ENCODE data around the gene CCDC197. TPM values are rescaled to one million over a fixed set of nuclear protein-coding genes. Genes with fewer than 3 reads are reported as not detected.

CCDC197 gene
- total and polyA plus RNA-seq, 2 of the 4 experiments (the other 2 are of a cell fraction) = not detected

DNA sequence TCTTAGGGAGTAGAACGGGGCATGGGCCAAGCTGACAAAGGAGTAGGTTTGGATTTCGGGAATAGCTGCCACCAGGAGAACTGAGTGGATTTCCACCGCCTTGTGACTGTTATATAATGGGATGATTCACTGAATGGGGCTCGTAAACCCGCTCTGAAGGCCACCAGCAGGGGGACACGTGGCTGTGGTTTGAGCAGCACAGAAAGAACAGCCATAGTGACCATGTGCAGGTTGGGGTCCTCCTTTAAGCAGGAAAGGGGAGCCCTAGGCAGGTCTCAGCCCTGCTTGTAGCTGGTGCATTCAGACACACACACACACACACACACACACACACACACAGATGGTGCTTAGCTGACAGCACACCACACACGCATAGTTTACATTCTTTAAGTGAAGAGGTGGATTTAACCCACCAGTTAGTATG, 12.1 kb upstream of the CCDC197 start:
- Histone ChIP-seq H3K14ac (replicated peaks; ENCODE audit: low read depth, low read length) (no peak overlapping the region), H3K4me1 (ENCODE audit: control insufficient read depth, insufficient read depth, low read length) (peaks cover 33% of the 10 kb centered on the region), H2BK20ac (ENCODE audit: low read depth, low read length) (peak overlapping the region; percentile 72), H2AFZ (replicated peaks; ENCODE audit: low read length, poor library complexity) (peak overlapping the region; percentile 11), H3K79me1 (ENCODE audit: low read depth in 1 of 2, low read length in 2 of 2) (no peaks in the 10 kb centered on the region), H4K5ac (ENCODE audit: low read depth, low read length) (no peak overlapping the region), H4K8ac (ENCODE audit: low read depth in 2 of 2, low read length in 2 of 2) (0 out of 4 replicates have a peak overlapping the region, but pooled peaks of 1 of the 2 experiments have one; percentile 6), H3K4me3 (ENCODE audit: insufficient read depth, low read depth, low read length) (no peak overlapping the region), H3K27me3 (ENCODE audit: control insufficient read depth, insufficient read depth, low read length) (peaks cover 2% of the 10 kb centered on the region; the same call in 1 of the 2 replicates), H3K9me3 (ENCODE audit: control insufficient read depth, insufficient read depth, low read length) (no peaks in the 10 kb centered on the region), H4K20me1 (ENCODE audit: insufficient read depth, low read length) (no peaks in the 10 kb centered on the region), H3K23ac (ENCODE audit: low read depth, low read length) (no peak overlapping the region), H2AK9ac (replicated peaks; ENCODE audit: low read depth, low read length, poor library complexity) (peak overlapping the region; percentile 86), H2AK5ac (ENCODE audit: low read depth, low read length) (peak overlapping the region; percentile 71), H3K36me3 (ENCODE audit: control insufficient read depth, insufficient read depth, low read length) (no peaks in the 10 kb centered on the region), H2BK15ac (ENCODE audit: low read depth, low read length) (no peak overlapping the region), H4K91ac (ENCODE audit: insufficient read depth, low read depth, low read length) (peak overlapping the region; percentile 18; the same call in 1 of the 2 replicates), H3K4ac (ENCODE audit: low read depth, low read length) (peak overlapping the region; percentile 73), H3K56ac (ENCODE audit: extremely low read depth, insufficient read depth, low read length) (no peak overlapping the region), H2BK5ac (ENCODE audit: low read depth, low read length, poor library complexity, severe bottlenecking) (peak overlapping the region; percentile 72), H3K4me2 (ENCODE audit: low read depth, low read length) (no peak overlapping the region), H3K18ac (ENCODE audit: low read depth, low read length) (no peak overlapping the region), H3K9ac (ENCODE audit: low read depth, low read length) (no peak overlapping the region), H3K27ac (ENCODE audit: insufficient read depth, low read length) (no peak overlapping the region), H2BK120ac (ENCODE audit: low read depth, low read length) (peak overlapping the region; percentile 75), H3K9me1 (ENCODE audit: insufficient read depth, low read length) (peaks cover 31% of the 10 kb centered on the region)
- no TSS peak for BruUV-seq (replicated peaks)
- TF ChIP-seq MAZ (IDR thresholded peaks at IDR 0.05; ENCODE audit: borderline replicate concordance, low read depth, low read length) (no peak), SMC3 (IDR thresholded peaks at IDR 0.05; ENCODE audit: low read depth, low read length) (peak; percentile 21; the same call in 1 of the 2 replicates), MAFK (IDR thresholded peaks at IDR 0.05; ENCODE audit: low read depth, low read length) (no peak), CHD1 (IDR thresholded peaks at IDR 0.05; ENCODE audit: low read depth, low read length) (no peak), RFX5 (IDR thresholded peaks at IDR 0.05; ENCODE audit: low read depth, low read length) (no peak), NFE2L2 (IDR thresholded peaks at IDR 0.05; ENCODE audit: low read depth, low read length) (no peak), RCOR1 (IDR thresholded peaks at IDR 0.05; ENCODE audit: insufficient replicate concordance, low read length) (peak; percentile 11), POLR2A (IDR thresholded peaks at IDR 0.05; ENCODE audit: low read depth, low read length) (no peak), MXI1 (IDR thresholded peaks at IDR 0.05; ENCODE audit: borderline replicate concordance, low read depth, low read length) (no peak), BHLHE40 (IDR thresholded peaks at IDR 0.05; ENCODE audit: low read depth, low read length) (peak; percentile 61; the same call in 1 of the 2 replicates), FOS (IDR thresholded peaks at IDR 0.05; ENCODE audit: low read depth, low read length) (peak; percentile 5; the same call in 1 of the 2 replicates)
- TF ChIP-seq, protein P1, sequence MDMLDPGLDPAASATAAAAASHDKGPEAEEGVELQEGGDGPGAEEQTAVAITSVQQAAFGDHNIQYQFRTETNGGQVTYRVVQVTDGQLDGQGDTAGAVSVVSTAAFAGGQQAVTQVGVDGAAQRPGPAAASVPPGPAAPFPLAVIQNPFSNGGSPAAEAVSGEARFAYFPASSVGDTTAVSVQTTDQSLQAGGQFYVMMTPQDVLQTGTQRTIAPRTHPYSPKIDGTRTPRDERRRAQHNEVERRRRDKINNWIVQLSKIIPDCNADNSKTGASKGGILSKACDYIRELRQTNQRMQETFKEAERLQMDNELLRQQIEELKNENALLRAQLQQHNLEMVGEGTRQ (IDR thresholded peaks at IDR 0.05; ENCODE audit: low read depth, low read length) = peak; percentile 68; the same call in 1 of the 2 replicates
- TF ChIP-seq, protein P2, sequence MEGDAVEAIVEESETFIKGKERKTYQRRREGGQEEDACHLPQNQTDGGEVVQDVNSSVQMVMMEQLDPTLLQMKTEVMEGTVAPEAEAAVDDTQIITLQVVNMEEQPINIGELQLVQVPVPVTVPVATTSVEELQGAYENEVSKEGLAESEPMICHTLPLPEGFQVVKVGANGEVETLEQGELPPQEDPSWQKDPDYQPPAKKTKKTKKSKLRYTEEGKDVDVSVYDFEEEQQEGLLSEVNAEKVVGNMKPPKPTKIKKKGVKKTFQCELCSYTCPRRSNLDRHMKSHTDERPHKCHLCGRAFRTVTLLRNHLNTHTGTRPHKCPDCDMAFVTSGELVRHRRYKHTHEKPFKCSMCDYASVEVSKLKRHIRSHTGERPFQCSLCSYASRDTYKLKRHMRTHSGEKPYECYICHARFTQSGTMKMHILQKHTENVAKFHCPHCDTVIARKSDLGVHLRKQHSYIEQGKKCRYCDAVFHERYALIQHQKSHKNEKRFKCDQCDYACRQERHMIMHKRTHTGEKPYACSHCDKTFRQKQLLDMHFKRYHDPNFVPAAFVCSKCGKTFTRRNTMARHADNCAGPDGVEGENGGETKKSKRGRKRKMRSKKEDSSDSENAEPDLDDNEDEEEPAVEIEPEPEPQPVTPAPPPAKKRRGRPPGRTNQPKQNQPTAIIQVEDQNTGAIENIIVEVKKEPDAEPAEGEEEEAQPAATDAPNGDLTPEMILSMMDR (conservative IDR thresholded peaks at IDR 0.05; ENCODE audit: low read depth, low read length) = peak; percentile 50
- ChIA-PET CTCF (interaction anchor here (1.3 to 3.2 kb wide), 2 partner anchors 15 to 45 kb away, joined by 5 to 14 read pairs; no protein-coding TSS in a partner anchor), POLR2A (ENCODE audit: unreplicated experiment) (interaction anchor here (0.6 kb wide), 1 partner anchor 12 kb away, joined by 8 read pairs; the partner anchor contains the start of gene CCDC197)
- DNase-seq = peak; percentile 91
- in situ Hi-C loops (cut with MboI; ENCODE audit: low sequenced_read_pairs) = no loop called here
- WGBS, 2 experiments (ENCODE audit: extremely low coverage in 2 of 2, insufficient read length in 1 of 2) = 17% methylated on average over 1 of the region's 7 CpGs; no CpG with 5 or more reads in 1 of the 2 experiments
- ATAC-seq (ENCODE audit: low read depth) = peak; percentile 77
- dilution Hi-C loops (cut with HindIII; ENCODE audit: low sequenced_read_pairs, unreplicated experiment) = no loop called here
- intact Hi-C loops (cut with micrococcal nuclease) = no loop called here

Measured in IMR-90 (cell line).